ENCODE data around the gene BRF1.

BRF1 gene

DNA sequence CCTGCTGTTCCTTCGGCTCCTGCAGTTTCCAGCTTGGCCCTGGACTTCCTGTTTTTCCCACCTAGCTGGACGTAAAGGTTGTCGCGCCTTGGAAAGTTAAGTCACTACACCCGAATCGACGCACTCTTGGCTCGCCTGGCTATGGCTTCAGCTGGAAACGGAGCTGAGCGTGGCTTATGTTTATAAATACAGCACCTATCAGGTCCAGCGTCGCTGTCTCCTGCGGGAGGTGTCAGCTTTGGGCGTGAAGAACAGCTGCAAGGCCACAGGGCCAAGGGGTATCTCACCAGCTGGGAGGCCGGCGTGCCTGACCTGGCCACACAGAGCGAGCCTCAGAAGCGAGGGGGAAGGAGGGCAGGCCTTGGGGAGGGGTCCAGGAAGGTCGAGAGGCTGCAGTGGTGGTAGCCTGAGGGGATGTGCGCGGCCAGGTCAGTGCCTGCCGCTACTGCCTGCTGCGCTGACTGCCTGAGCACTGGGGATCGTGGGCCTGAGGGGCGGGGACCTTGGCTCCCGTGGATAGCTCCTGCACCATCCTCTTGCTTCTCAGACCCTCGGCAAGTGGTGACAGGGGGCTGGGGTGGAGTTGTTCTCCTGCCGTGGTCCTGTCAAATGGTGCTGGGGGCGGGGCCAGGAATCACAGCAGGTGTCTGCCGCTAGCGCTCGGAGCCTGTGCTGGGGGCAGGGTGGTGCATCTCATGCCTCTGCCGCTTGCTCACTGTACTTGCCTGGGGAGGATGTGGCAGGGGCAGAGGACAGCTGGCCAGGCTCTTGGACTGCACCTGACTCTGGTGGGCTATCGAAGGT, 26.3 kb upstream of the BRF1 start:
- H3K9me3 ChIP-seq (ENCODE audit: insufficient read depth, low read depth, low read length), result no peaks in the 10 kb centered on the region
- H3K4me3 ChIP-seq (ENCODE audit: low read length, poor library complexity, severe bottlenecking), result no peak overlapping the region
- H3K9ac ChIP-seq (ENCODE audit: low read depth, low read length, poor library complexity, severe bottlenecking), result no peak overlapping the region
- peaks cover 81% of the 10 kb centered on the region for H3K79me2 ChIP-seq (ENCODE audit: insufficient read depth, low read length)
- no peaks in the 10 kb centered on the region for H3K36me3 ChIP-seq (ENCODE audit: insufficient read depth, low read length)
- no peak overlapping the region for H3K4me2 ChIP-seq (ENCODE audit: low read depth, low read length, poor library complexity, severe bottlenecking)
- H2AFZ ChIP-seq (ENCODE audit: low read length), result no peak overlapping the region
- peaks cover 22% of the 10 kb centered on the region for H3K4me1 ChIP-seq (ENCODE audit: insufficient read depth, low read length, poor library complexity, severe bottlenecking)
- H3K27me3 ChIP-seq (ENCODE audit: insufficient read depth, low read length, poor library complexity, severe bottlenecking), result no peaks in the 10 kb centered on the region
- H3F3A ChIP-seq (ENCODE audit: low read depth), result no peaks in the 10 kb centered on the region
- TF ChIP-seq, protein P1, sequence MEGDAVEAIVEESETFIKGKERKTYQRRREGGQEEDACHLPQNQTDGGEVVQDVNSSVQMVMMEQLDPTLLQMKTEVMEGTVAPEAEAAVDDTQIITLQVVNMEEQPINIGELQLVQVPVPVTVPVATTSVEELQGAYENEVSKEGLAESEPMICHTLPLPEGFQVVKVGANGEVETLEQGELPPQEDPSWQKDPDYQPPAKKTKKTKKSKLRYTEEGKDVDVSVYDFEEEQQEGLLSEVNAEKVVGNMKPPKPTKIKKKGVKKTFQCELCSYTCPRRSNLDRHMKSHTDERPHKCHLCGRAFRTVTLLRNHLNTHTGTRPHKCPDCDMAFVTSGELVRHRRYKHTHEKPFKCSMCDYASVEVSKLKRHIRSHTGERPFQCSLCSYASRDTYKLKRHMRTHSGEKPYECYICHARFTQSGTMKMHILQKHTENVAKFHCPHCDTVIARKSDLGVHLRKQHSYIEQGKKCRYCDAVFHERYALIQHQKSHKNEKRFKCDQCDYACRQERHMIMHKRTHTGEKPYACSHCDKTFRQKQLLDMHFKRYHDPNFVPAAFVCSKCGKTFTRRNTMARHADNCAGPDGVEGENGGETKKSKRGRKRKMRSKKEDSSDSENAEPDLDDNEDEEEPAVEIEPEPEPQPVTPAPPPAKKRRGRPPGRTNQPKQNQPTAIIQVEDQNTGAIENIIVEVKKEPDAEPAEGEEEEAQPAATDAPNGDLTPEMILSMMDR (conservative IDR thresholded peaks at IDR 0.05; ENCODE audit: low read length), result no peak
- no peak for TF ChIP-seq EZH2phosphoT487 (IDR thresholded peaks at IDR 0.05; ENCODE audit: borderline replicate concordance)
- no peaks in the 10 kb centered on the region for H3K9me2 ChIP-seq (replicated peaks; ENCODE audit: low read depth, low read length)
- H4K20me1 ChIP-seq (ENCODE audit: insufficient read depth, low read length, poor library complexity, severe bottlenecking), result peaks cover 12% of the 10 kb centered on the region

DNA sequence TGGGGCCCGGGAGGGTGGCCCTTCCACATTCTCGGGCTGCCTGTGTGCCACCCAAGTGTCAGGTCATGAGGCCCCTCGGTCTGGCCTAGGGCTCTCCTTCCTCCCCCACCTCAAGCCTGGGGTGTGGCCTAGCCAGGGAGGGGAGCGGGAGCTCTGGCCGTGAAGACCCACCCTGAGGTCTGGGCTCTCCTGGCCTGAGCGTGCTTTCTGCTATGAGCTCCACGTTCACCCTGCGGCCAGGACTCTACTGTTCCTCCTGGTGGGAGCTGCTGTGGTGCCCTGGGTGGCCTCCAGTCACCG, 25.7 kb upstream of the BRF1 start:
- no peak overlapping the region for H3K4me2 ChIP-seq (ENCODE audit: low read depth, low read length, poor library complexity, severe bottlenecking)
- H2AFZ ChIP-seq (ENCODE audit: low read length), result no peak overlapping the region
- no peaks in the 10 kb centered on the region for H3F3A ChIP-seq (ENCODE audit: low read depth)
- peaks cover 16% of the 10 kb centered on the region for H3K4me1 ChIP-seq (ENCODE audit: insufficient read depth, low read length, poor library complexity, severe bottlenecking)
- H3K36me3 ChIP-seq (ENCODE audit: insufficient read depth, low read length), result no peaks in the 10 kb centered on the region
- H3K4me3 ChIP-seq (ENCODE audit: low read length, poor library complexity, severe bottlenecking), result no peak overlapping the region
- TF ChIP-seq, protein P1 (conservative IDR thresholded peaks at IDR 0.05; ENCODE audit: low read length), result no peak
- H3K79me2 ChIP-seq (ENCODE audit: insufficient read depth, low read length), result peaks cover 76% of the 10 kb centered on the region
- no peaks in the 10 kb centered on the region for H3K9me2 ChIP-seq (replicated peaks; ENCODE audit: low read depth, low read length)
- H4K20me1 ChIP-seq (ENCODE audit: insufficient read depth, low read length, poor library complexity, severe bottlenecking), result peaks cover 12% of the 10 kb centered on the region
- no peaks in the 10 kb centered on the region for H3K27me3 ChIP-seq (ENCODE audit: insufficient read depth, low read length, poor library complexity, severe bottlenecking)
- H3K9ac ChIP-seq (ENCODE audit: low read depth, low read length, poor library complexity, severe bottlenecking), result no peak overlapping the region
- no peaks in the 10 kb centered on the region for H3K9me3 ChIP-seq (ENCODE audit: insufficient read depth, low read depth, low read length)

DNA sequence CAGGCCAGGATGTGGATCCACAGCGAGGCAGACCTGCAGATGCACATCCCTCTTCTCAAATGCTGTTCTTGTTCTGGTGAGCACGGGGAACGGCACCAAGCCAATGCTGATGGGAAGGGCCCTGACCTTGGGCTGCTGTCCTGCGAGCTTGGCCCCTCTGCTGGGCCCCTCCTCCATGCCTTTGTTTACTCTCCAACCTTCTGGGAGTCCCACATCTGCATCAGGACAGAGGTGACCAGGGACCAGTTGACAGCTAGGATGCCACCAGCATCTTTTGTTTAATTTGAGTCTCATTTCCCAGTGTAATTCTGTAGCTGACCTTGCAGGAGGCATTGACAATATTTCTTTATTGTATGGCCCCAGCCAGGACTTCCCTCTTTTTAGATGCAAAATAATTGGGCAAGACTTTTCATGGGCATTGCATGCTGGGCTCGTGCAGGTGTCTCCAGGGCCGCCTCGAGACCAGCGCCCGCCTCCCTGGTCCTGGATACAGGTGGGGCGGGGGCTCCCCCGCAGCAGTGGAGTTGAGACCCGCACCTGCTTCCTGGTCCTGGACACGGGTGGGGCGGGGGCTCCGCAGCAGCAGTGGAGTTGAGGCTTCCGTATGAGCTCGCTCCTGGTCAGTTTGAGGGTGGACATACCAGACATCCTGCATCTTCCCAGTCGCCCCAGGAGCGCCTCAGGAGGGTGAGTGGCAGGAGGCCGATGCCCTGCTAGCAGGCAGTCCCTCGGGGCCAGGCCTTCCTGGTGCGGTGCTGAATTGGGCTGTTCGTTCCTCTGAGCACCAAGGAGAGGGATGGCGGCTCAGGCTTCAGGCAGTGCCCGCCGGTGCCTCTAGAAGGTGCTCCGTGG, 25.1 kb upstream of the BRF1 start:
- no peaks in the 10 kb centered on the region for H3K27me3 ChIP-seq (ENCODE audit: insufficient read depth, low read length, poor library complexity, severe bottlenecking)
- H3K9ac ChIP-seq (ENCODE audit: low read depth, low read length, poor library complexity, severe bottlenecking), result no peak overlapping the region
- peaks cover 78% of the 10 kb centered on the region for H3K79me2 ChIP-seq (ENCODE audit: insufficient read depth, low read length)
- H3K4me3 ChIP-seq (ENCODE audit: low read length, poor library complexity, severe bottlenecking), result no peak overlapping the region
- no peak overlapping the region for H3K4me2 ChIP-seq (ENCODE audit: low read depth, low read length, poor library complexity, severe bottlenecking)
- H3K36me3 ChIP-seq (ENCODE audit: insufficient read depth, low read length), result no peaks in the 10 kb centered on the region
- H3F3A ChIP-seq (ENCODE audit: low read depth), result no peaks in the 10 kb centered on the region
- TF ChIP-seq, protein P1 (conservative IDR thresholded peaks at IDR 0.05; ENCODE audit: low read length), result no peak
- no peak for TF ChIP-seq EZH2phosphoT487 (IDR thresholded peaks at IDR 0.05; ENCODE audit: borderline replicate concordance)
- H3K9me2 ChIP-seq (replicated peaks; ENCODE audit: low read depth, low read length), result no peaks in the 10 kb centered on the region
- H2AFZ ChIP-seq (ENCODE audit: low read length), result no peak overlapping the region
- H4K20me1 ChIP-seq (ENCODE audit: insufficient read depth, low read length, poor library complexity, severe bottlenecking), result peaks cover 12% of the 10 kb centered on the region
- peaks cover 13% of the 10 kb centered on the region for H3K4me1 ChIP-seq (ENCODE audit: insufficient read depth, low read length, poor library complexity, severe bottlenecking)
- no peaks in the 10 kb centered on the region for H3K9me3 ChIP-seq (ENCODE audit: insufficient read depth, low read depth, low read length)
